ENCODE results near the gene CLUH.
"Not testable (repeated sequence)": the region's sequence is repeated elsewhere in the genome, so short reads cannot be mapped to it uniquely, and the experiment has no call there.

The CLUH gene

DNA sequence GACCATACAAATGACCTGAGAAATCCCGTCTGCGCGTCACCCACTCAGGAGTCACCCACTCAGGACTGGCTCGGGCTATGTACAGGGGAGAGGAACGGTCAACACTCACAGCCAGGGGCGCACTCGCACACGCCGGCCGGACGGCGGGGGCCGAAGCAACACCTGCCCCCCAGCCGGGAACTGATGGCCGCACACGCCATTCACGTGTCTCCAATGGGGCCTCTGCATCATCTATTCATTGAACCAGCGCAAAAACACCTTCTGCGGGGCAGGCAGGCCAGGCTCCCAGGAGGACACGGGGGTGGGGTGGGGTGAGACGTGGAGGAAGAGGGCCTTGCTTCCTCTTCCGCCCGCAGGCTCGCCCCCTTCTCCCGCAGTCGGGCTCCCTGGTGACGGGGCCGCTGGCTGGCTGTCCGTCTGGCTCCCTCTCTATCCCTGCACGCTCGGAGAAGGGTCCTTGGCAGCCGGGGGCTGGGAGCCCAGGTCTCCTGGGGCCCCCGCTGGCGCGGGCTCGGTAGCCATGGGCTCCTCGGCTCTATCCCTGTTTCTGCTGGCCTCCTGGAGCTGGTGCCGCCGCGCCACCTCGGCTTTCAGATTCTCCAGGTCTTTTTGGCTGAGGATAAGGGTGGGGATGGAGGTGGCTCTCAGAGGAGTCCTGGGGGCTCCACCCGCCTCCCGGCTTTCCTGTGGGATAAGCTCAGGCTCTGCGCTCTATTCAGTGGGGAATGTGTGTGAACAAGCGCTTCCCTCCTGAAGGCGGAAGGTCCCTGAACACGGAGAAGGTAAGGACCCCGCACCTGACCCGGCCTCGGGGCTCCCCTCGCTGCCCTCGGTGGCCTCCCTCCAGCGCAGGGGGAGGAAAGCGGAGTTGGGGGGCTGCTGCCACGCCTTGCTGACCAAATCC lies 21.1 kb downstream of the CLUH start:
- in situ Hi-C loops (cut with HindIII; ENCODE audit: low sequenced_read_pairs), result no loop called here

- in situ Hi-C loops (cut with HindIII; ENCODE audit: low sequenced_read_pairs), result no loop called here
Observed at GRCh38 chr17:2689411-2690164, 22.0 kb downstream of the CLUH start.

GRCh38 chr17:2688351-2689342 lies 22.9 kb downstream of the CLUH start:
- in situ Hi-C loops (cut with HindIII; ENCODE audit: low sequenced_read_pairs), result no loop called here

DNA sequence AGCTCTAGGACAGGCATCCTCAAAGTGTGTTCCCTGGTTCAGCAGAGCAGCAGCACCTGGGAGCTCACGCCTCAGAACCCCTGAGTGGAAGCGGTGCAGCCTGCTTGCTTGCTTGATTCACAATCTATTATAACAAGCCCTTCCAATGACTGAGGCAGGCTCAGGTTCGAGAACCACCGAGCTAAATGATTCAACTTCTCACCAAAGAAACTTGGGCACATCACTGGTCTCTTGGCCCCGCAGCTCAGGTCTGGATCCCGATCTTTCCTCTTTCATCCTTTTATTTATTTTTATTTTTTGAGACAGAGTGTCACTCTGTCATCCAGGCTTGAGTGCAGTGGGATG lies 24.5 kb downstream of the CLUH start:
- in situ Hi-C loops (cut with HindIII; ENCODE audit: low sequenced_read_pairs), result no loop called here

DNA sequence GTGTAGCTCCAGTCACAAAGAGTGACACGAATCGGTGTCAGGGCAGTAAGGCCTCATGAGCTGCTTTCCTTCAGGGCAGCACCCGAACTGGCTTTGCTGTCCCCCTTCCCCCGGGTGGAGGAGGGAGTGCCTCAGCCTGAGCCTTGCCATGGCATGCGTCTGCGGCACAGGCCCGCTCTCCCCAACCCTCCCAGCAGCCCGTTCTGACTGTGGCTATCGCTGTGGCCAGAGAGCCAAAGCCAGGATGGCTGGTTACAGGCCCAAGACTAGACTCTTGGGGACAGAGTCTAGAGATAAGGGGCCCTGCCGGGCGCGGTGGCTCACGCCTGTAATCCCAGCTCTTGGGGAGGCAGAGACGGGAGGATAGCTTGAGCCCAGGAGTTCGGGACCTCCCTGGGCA lies 25.9 kb downstream of the CLUH start:
- in situ Hi-C loops (cut with HindIII; ENCODE audit: low sequenced_read_pairs), result no loop called here

- in situ Hi-C loops (cut with HindIII; ENCODE audit: low sequenced_read_pairs), result no loop called here
Observed at GRCh38 chr17:2684549-2684948, 27.0 kb downstream of the CLUH start.

DNA sequence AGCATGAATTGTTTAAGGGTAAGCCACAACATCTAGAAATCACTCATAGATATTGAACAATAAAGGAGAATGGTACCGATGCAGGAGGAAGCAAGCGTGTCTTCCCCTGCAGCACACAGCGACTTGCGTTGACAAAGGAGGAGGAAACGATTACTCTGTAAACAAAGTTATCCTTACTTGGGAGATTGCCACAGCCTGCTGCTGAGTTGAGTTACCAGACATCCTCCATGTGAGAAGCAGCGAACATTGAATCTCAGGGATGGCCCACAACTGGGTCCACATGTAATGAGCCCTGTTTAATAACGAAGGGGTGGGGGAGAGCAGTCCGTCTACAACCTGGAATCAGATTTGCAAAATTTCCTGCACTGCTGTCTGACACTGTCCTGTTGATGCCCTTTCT lies 27.7 kb downstream of the CLUH start:
- in situ Hi-C loops (cut with HindIII; ENCODE audit: low sequenced_read_pairs), result no loop called here

DNA sequence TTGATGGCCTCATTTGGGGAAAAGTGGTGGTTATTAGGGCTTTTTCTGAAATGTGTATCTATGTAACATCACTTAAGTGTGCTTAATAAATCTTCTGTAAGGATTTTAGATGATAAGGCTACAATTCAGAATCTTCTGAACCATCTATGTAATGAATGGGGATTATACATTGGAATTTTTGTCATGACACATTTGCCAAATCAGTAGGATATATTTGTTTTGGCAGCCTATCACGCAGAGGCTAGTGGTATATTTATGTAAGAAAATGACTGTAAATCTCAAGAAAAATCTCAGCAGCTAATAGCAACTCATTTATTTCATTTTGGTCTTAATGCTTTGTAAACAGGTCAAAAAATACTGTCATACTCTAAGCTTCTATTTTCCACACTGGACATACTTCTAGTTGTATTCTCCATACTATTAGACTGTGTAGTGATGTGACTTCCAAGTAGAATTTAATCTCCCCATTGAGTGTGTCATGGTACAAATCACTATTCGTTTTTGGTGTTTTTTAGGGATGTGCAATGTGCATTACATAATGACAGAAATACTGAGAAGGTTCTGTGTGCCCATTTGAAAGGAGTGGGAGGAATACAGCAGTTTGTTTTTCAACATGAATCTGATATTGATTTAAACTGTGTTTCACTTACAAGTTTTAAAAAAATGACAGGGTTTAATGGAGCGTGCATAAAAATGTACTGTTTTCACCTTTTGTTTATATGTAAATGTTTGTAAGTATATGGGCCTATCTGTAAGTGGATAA lies 29.2 kb downstream of the CLUH start:
- in situ Hi-C loops (cut with HindIII; ENCODE audit: low sequenced_read_pairs), result no loop called here

- in situ Hi-C loops (cut with HindIII; ENCODE audit: low sequenced_read_pairs), result no loop called here
Observed at GRCh38 chr17:2681650-2682049, 29.9 kb downstream of the CLUH start.

- in situ Hi-C loops (cut with HindIII; ENCODE audit: low sequenced_read_pairs), result no loop called here
Observed at GRCh38 chr17:2680961-2681360, 30.6 kb downstream of the CLUH start.

GRCh38 chr17:2679247-2679646 lies 32.3 kb downstream of the CLUH start:
- in situ Hi-C loops (cut with HindIII; ENCODE audit: low sequenced_read_pairs), result not testable (repeated sequence)

- in situ Hi-C loops (cut with HindIII; ENCODE audit: low sequenced_read_pairs), result no loop called here
Observed at GRCh38 chr17:2672026-2672425, 39.5 kb downstream of the CLUH start.

DNA sequence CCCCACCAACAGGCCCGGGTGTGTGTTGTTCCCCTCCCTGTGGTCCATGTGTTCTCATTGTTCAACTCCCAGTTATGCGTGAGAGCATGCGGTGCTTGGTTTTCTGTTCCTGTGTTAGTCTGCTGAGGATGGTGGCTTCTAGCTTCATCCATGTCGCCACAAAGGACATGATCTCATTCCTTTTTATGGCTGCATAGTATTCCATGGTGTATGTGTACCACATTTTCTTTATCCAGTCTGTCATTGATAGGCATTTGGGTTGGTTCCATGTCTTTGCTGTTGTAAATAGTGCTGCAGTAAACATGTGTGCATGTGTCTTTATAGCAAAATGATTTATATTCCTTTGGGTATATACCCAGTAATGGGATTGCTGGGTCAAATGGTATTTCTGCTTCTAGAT lies 51.2 kb downstream of the CLUH start:
- in situ Hi-C loops (cut with HindIII; ENCODE audit: low sequenced_read_pairs), result not testable (repeated sequence)

GRCh38 chr17:2659337-2659736 lies 52.2 kb downstream of the CLUH start:
- in situ Hi-C loops (cut with HindIII; ENCODE audit: low sequenced_read_pairs), result not testable (repeated sequence)

- in situ Hi-C loops (cut with HindIII; ENCODE audit: low sequenced_read_pairs), result no loop called here
Observed at GRCh38 chr17:2656283-2656682, 55.3 kb downstream of the CLUH start.

DNA sequence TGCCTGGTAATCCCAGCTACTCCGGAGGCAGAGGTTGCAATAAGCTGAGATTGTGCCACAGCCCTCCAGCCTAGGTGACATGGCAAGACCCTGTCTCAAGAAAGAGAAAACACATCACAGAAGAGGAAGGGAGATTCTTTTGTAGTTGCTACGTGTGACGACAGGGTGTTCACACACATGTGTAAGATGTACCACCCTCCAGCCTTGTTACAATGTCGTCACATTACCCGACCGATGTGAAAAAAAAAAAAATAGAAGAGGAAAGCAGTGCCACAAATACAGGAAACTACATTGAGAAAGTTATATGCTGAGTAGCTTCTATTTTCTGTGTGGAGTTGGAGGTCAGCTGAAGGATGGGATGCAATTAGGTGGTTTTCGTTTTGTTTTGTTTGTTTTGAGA lies 56.0 kb downstream of the CLUH start:
- in situ Hi-C loops (cut with HindIII; ENCODE audit: low sequenced_read_pairs), result no loop called here

DNA sequence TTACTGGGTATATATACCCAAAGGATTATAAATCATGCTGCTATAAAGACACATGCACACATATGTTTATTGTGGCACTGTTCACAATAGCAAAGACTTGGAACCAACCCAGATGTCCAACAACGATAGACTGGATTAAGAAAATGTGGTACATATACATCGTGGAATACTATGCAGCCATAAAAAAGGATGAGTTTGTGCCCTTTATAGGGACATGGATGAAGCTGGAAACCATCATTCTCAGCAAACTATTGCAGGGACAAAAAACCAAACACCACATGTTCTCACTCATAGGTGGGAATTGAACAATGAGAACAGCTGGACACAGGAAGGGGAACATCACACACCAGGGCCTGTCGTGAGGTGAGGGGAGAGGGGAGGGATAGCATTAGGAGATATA lies 58.7 kb downstream of the CLUH start:
- in situ Hi-C loops (cut with HindIII; ENCODE audit: low sequenced_read_pairs), result not testable (repeated sequence)

- in situ Hi-C loops (cut with HindIII; ENCODE audit: low sequenced_read_pairs), result no loop called here
Observed at GRCh38 chr17:2649191-2649590, 62.4 kb downstream of the CLUH start.

GRCh38 chr17:2647957-2648356 lies 63.6 kb downstream of the CLUH start:
- in situ Hi-C loops (cut with HindIII; ENCODE audit: low sequenced_read_pairs), result no loop called here

DNA sequence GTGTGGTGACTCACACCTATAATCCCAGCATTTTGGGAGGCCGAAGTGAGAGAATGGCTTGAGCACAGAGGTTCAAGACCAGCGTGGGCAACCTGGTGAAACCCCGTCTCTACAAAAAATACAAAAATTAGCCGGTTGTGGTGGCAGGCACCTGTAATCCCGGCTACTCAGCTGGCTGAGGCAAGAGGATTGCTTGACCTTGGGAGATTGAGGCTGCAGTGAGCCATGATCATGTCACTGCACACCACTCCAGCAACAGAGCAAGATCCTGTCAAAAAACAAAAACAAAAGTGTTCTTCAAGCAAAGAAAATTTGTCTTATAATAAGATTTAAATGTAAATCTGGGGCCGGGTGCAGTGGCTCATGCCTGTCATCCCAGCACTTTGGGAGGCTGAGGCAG lies 66.6 kb downstream of the CLUH start:
- in situ Hi-C loops (cut with HindIII; ENCODE audit: low sequenced_read_pairs), result no loop called here
